ENCODE results near the gene ATF4.

Gene ATF4

DNA sequence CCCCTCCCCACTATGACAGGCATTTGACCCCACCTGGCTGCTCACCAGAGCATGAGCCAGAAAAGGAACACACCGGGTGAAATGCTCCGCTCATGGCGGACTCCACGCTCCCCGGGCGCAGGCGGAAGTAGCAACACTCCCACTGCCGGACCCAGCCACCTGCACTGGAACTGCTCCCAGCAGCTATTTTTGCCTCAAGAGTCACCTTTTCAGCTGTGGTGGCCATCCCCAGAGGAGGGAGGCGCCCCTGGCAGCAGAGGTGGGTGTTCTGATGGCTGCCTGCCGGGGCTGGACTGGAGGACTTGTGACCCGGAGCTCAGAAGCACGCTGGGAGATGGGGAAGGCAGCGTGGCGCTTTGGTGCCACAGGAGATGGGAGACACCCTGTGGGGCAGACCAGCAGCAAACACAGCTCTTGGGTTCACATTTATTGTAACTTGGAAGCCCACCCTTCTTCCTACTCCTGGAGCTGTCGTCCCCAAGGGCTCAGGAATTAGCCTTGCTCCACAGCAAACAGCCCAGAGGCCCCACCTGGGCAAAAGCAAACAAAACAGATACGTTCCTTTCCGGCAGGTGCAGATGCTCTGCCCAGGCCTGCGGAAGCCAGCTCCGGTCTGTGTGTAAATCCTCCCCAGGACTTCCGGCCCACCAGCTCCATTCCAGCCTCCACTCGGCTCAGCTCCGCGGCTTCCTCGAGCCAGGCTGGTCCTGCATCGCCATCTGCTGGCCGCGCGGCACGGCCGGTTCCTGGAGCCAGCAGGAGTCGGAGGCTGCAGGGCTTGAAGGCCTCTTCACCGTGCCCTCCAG is 8.5 kb downstream of the ATF4 start:
- DNase-seq (ENCODE audit: low read depth): peak; percentile 84

DNA sequence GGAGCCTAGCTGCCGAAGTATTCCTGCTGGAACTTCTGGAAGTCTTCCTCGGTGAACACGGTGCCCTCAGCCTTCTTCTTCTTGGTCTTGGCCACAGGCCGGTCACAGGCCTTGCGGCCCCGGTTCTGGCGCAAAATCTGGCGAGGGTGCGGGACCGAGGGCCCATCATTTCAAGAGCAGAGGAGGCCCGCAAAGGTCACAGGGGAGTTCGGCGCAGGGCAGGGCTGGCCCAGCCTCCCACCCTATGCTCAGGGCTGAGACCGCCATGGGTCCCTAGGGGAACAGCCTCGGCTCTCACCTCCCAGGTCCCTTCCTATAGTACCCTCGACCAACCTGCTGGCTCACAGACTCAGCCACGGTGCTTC is 9.1 kb downstream of the ATF4 start:
- no peak for DNase-seq (ENCODE audit: low read depth)

DNA sequence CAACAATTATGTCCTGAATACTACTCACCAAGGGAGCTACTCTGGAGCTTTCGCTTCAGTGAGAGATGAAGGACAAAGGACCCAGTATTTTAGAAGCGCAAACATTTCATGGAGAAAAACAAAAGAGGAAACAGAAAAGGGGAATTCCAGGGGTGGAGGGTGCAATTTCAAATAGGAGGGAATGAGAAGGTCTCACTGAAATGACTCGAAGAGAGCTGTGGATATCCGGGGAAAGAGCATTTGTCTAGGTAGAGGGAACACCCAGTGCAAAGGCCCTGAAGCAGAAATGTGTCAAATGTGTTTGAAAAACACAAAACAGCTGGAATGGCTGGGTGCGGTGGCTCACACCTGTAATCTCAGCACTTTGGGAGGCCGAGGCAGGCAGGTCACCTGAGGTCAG is 9.8 kb downstream of the ATF4 start:
- DNase-seq (ENCODE audit: low read depth): no peak

DNA sequence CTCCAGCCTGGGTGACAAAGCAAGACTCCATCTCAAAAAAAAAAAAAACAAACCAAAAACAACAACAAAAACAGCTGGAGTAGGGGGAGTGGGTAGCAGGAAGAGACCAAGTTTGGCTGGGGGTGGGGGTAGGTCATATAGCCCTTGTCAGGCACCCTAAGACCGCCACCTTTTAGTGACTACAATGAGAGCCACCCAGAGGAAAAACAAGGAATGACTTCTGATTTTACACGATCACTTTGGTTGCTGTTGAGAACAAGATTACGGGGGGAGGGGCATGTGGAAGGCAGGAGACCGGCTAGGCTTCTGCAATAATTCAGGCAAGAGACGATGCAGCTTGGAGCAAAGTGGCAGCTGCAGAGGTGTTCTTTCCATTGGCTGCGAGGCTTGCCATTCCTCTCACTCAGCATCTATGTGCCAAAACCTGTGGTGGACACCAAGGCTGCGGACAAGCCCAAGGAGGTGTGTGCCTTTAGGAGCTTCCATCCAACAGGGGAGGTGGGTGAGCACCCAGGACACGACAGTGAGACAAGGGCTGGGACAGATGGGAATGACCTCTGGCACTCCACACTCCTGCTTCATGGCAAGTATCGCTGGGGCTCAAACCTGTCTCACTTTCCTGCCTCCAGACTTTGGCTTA is 10.4 kb downstream of the ATF4 start:
- DNase-seq (ENCODE audit: low read depth): no peak

DNA sequence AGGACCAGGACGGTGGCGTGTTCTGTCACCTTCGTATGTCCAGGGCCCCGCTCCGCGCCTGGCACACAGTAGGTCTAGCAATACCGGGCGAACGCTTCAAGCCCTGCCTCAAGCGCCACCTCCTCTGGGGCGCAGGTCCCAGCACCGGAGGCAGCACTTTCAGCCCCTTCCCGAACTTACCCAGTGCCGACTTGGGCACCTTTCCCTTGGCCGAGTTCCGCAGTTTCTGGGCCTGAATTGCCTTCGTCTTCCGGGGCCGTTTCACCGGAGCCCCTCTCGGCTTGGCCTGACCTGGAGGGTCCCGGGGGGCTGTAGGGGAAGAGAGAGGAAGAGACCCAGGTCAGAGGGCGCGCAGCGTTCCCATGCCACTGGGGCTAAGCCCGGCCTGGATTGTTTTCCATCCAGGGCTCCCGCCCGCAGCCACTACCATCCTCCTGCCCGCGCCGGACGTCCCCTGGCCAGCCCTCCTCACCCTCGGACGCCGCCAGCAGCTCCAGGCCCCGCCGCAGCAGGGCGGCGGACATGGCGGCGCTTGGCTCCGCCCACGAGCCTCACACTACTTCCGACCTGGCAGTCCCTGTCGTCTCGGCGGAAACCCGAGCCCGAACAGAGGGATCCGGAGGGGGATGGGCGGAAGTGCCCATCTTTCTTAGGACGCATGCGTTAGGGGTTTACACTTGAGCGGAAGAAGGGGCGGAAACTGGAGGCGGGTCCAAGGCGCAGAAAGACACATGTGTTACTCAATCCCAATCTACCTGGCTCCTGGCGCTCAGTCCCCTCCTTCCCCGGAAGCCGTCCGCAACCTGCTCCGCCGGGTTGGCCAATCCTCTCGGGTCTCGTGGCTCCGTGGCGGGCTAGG is 12.1 kb downstream of the ATF4 start, which contains the start of gene RPS19BP1:
TSS of gene RPS19BP1 (minus strand) at position 534 of the 859 bp plus-strand sequence. CDS start at position 524, 10 bp downstream.
- peak; percentile 98 for DNase-seq (ENCODE audit: low read depth)

DNA sequence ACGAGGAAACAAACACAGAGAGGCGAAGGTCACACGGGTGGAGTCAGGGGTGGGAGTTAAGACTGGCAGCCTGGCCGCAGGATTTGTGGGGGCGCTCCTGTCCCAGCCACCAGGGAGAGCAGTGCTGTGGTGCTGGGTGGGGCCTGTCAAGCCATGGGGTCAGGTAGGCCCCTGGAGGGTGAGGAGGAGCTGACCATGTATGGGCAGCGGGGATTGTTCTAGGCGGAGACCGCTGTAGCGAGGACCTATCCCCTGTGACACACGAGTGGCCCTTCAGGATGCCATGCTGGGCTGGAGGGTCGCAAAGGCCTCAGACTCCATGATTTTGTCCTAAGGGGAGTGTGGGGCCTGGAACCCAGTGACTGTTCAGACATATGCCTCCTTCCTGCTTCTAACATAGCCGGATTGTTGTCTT is 13.7 kb downstream of the ATF4 start:
- no peak for DNase-seq (ENCODE audit: low read depth)

DNA sequence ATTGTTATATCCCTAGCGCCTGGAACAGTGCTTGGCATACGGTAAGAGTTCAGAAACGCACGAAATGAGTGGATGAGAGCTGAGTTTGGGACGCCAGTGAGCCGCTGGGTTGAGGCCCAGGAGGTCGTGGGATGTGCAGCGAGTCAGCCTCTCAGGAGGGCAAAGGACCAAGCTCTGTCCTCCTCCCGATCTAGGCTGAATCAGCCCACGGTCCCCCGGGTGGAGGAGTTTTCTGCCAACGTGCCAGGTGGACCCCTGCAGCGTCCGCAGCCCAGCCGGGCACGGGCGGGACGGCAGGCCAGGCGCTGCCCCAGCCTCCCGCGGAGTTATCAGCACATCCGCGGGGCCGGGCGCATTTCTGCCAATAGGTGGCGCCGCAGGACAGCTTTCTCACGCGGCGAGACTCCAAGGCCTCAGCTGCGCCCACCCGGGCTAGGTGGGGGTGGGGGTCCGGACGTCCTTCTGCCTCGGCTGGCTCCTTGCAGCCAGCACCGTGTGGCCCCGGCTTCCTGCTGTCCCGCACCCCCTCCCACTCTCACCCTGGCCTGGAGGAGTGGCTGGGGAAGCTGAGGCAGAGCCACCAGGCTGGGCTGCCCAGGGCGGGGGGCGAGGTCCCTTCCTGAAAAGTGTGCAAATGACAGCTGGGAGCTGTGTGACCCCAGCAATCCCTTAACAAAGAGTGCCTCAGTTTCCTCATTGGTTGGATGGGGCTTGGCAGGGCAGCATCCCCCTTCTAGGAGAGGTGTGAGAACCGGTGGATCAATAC is 14.4 kb downstream of the ATF4 start:
- peak; percentile 80 for DNase-seq (ENCODE audit: low read depth)

DNA sequence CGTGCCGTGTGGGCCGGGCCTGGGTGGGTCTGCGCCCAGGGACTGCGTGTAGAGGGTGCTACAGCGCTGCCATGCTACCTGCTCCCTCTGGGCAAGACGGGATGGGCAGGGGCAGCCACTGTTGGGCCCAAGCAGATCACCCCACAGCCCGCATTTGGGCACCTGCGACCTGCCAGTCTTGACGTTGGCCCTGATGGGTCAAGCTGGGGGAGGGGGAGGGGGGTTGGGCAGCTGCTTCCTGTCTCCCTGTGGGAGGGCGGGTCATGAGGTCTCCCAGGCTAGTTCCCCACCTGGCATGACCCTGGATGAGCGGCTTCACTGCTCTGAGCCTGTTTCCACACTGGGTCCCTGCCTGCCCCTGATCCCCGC is 15.0 kb downstream of the ATF4 start:
- DNase-seq (ENCODE audit: low read depth): no peak

DNA sequence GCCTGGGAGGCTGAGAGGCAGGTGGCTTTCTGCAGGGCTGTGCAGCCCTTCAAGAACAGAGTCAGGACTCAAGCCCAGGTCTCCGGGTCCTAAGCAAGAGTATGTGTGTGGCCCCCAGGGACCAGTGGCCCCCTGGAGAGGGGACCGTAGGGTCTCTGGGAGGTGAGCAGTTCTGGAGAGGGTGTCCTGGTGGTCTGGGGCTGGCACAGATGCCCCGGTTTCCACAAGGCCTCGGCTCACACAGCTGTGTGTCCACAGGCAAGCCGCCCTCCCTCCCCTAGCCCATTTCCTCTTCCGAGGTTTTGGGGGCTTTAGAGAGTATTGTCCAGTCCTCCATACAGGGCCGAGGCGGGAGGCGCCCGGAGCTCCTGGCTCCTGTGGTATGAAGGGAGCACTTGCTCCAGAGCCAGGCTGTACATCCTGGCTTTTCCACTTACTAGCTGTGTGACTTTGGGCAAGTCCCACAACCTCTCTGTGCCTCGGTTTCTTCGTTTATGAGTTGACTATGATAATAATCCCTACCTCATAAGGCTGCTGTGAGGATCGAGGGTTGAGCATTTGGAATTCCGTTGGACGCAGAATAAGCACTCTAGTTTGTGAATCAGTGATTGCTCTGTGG is 15.6 kb downstream of the ATF4 start:
- DNase-seq (ENCODE audit: low read depth): no peak

DNA sequence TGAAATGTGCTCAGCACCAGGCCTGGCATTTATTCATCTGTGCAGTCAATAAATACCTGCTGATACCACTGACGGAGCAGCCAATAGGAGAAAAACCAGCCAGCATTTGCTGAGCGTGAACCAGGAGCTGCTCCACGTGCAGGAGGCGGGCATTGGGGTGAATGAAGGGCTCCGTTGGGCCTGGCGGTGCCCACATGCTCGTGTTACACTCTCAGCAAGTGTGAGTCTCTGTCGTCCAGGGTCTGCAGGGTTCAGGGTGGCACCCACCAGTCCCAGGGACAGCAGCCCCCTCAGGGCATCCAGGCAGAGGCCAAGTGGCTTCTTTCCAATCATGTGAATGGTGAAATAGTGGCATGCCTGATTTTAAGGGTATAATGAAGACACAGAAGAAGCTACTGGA is 16.3 kb downstream of the ATF4 start:
- no peak for DNase-seq (ENCODE audit: low read depth)

DNA sequence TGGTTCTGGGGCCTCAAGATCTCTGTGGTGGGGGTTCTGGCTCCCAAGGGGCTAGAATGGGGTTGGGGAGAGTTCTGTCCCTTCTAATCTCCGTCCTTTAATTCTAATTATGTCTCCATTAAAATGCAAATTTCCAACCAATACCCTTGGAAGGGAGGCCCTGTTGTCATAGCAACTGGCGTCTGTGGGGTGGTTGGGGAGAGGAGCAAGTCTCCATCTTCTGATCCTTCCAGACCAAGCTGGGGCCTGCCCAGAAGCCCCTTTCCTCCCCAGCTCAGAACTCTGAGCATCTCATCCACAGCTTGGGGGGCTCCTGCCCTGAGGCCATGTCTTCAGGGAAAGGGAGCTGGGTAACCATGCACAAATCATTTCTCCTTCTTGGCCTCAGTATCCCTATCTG is 17.6 kb downstream of the ATF4 start:
- no peak for DNase-seq (ENCODE audit: low read depth)

DNA sequence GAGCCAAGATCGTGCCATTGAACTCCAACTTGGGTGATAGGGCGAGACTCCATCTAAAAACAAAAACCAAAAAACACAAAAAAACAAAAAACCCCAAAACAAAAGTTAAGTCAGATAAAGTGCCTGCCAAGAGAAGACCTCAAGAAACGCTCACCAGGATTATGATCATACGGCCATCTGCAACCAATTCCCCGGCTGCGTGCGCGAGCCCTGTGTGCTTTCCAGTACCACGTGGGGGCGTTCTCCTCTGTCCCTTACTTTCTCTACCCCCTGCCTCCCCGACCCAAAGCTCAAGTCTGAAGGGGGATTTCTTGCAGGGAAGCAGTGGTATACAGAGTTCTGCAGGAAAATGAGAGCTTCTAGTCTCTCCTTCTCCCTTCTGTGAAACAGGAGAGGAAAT is 22.7 kb downstream of the ATF4 start:
- DNase-seq (ENCODE audit: low read depth): no peak

DNA sequence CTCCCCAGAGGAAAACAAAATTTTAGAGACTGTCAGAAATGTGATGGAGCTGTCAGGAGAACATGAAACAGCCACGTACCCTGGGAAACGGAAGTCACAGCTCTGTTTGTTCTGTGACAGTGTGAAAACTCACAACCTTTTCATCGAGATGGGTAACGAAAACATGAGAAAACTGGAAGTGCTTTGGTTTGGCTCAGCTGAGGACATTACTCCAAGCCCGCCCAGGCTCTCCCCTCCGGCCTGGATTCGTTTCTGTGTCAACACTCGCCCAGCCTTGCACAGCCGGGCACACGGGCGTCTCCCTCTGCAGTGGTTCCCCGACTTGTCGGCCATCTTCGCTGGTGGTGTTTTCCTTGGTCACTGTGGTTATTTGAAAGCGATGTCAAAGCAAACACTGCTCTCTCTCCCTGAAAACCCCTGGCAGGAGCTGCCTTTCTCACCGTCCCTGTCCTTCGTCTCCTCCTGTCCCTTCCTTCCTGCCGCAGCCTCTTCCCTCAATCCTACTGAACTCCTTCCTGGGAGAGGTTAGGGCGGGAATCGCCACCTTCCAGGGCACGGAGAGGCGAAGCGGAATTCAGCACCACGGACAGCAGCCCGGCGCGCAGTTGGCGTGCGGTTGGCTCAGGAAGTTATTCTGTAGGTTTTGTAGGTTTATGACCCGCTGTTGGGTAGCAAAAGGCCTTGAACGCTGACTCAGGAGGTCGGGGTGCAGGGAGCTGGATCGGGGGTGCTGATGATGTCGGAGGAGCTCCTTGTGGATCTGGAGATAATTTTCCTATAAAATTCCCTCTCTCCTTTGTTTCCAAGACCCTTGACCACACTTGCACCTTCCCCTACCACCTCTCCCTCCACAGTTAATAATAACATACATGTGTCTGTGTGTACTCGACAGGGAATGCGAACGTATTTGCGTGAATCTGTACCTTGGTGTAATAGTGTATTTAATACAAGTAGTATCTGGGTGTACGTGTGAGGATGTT is 25.3 kb downstream of the ATF4 start:
- peak; percentile 68 for DNase-seq (ENCODE audit: low read depth)

DNA sequence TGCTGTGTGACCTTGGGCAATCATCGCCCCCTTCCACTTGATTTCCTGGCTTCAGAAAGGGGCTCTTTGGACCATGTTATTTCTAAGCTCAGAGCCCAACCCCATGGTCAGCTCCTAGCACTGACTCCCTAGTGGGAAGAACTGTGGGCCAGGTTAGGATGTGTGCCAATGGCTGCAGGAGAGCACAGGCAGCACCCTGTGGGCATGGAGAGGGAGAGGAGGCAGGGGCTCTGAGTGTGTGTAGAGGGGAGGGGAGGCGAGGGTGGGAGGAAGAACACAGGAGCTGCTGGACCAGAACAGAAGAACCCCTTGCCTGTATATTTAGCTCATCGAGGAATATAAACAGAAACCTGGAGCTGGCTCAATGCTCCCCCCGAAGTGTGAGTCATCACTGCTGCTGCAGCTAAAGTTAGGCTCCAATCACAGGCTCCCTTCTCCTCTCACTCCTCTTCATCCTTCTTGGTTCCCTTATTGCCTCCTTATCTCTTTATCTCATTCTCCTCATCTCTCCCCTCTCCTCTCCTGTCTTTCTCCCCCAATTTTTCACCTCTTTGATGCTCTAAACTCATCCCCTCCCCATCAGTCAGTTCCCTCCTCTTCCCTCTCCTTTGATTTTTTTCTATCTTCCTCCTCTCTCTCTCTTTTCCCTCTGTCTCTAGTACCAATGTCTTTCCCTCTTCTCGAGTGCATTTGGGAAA is 26.7 kb downstream of the ATF4 start:
- no peak for DNase-seq (ENCODE audit: low read depth)

DNA sequence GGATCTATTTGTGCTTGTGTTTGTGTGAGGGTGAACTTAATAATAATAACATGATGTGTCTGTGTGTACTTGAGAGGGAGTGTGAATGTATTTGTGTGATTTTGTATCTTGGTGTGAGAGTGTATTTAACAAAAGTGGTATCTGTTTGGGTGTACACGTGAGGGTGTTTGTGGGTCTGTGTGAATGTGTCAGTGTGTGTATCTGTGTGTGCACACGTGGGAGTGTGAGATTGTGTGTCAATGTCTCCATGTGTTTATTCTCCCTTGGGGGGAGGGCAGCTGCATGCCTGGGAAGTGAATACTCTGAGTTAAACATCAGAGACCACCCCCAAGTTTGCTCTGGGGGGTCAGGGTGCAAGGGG is 27.2 kb downstream of the ATF4 start:
- no peak for DNase-seq (ENCODE audit: low read depth)

DNA sequence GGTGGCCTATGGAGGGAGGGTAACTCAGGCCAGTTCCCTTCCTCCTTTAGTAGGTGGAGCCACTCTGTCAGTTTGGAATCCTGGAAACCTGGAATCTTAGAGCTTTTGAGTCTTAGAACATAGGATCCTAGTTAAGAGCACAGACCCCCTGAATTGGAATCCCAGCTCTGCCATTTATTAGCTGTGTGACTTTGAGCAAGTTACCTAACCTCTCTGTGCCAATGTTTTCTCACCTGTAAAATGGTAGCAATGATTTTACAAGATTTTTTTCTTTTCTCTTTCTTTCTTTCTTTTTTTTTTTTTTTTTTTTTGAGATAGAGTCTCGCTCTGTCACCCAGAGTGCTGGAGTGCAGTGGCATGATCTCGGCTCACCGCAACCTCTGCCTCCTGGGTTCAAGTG is 33.1 kb downstream of the ATF4 start:
- DNase-seq (ENCODE audit: low read depth): no peak

DNA sequence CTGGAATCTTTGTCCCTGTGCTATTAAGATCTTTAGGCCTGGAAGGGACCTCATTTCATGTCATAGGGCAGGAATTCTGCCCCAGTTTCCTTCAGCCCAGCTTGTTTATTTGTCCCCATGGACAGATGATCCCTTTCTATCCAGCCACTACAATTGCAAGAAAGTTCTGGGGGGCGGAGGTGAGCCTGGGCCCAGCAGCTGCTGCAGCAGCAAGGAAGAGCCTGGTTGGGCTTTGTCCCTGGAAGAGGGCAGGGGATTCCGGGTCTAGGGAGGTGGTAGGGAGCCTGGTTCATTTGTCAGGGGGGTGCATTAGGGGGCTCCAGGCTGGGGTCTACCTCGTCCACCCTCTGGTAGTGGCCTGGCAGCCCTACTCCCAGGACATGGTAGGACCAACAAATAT is 33.8 kb downstream of the ATF4 start:
- DNase-seq (ENCODE audit: low read depth): no peak

DNA sequence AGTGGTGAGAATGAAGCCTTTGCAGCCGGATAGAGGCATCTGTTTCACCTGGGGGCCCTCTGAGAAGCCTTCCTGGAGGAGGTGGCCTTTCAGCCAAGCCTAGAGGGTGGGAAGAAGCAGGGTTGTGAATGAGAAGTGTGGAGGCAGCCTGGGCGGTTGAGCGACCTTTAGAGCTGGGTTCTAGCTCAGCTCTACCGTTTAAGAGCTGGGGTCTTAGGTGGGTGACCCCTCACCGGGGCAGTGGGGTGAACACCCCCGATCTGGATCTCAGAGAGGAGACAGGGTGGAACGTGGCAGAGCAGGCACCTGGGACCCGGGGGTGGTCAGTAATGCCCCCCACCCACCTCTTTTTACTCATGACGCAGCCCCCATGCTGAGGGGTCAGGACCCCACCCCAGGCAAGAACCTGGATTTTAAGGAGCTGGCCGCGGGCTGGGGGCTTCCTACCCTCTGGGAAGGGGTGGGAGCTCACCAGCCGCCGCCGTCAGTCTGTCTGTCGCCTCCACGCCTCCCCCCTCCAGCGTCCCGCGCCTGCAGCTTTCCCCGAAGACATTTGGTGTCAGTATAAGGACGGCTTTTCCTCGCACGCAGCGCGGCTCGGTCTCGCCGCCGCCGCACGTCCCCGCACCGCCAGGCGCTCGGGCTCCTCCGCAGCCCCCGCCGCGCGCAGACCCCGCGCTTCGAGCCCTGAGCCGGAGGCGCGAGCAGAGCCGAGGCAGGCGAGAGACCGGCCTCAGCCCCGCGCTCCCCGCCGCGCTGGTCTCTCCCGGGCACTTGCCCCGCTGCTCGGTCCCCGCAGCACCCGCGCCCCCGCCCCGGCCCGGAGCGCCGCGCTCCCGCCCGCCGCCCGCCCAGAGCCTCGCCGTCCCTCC is 36.8 kb downstream of the ATF4 start:
- peak; percentile 39 for DNase-seq (ENCODE audit: low read depth)

DNA sequence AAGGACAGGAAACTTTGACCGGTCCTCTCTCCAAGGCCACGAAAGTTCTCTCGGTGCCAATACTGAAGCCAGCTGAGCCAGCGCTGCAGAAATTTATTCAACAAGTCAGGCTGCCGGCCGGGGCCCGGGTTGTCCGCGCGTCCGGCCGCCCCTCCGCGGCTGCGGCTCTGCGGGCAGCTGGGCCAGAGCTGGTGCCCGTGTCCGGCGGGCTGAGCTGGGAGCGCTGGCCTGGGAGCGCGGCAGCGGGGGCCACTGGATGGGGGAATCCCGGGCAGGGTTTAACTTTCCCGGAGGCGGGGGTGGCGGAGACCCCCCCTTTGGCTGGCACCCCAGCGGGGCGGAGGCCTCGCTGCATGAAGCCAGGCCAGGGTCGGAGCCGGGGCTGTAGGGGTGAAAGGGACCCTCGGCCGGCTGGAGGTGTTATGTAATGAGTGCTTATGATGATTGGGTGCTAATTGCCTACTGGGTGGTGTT is 37.9 kb downstream of the ATF4 start:
- no peak for DNase-seq (ENCODE audit: low read depth)

All from activated T-cell treated with anti-CD3 and anti-CD28 coated beads for 1 hour (primary cell).